HepG2 (cell line): Measurements from ENCODE around the gene USB1. TPM values are rescaled to one million over a fixed set of nuclear protein-coding genes. Genes with fewer than 3 reads are reported as not detected.
A peak's percentile ranks its signal among the peaks of the same experiment; 100 is the strongest.

Experiments used
- ATAC-seq: fragments of 200-7000 bp; cut with Tn5 transposase; 3 replicates; pipeline ENCODE4 v1.9.1; 2020; ENCODE audit warnings: mild to moderate bottlenecking, moderate library complexity
- BruUV-seq: library from RNA; stranded (reverse); fragments of 400-500 nt; replicated peaks from 2 replicates; lab custom pipeline; 2021; lab: Mats Ljungman, UMichigan
- CTCF ChIA-PET: fragments of 300-600 bp; formaldehyde crosslinking; extraction: SDS; loops from one replicate; lab custom pipeline; 2021; ENCODE audit warnings: low total read pairs, inconsistent platforms, low intra/inter-chr PET ratio; lab: Yijun Ruan, JAX
- POLR2A ChIA-PET: fragments of 350-600 bp; sonication (Branson Sonifier 250); formaldehyde crosslinking; loops from one replicate; lab custom pipeline; 2020; ENCODE audit warnings: antibody characterized with exemption, inconsistent platforms; lab: Yijun Ruan, JAX
- DNase-seq: peaks from one replicate; pipeline ENCODE4 v3.0.0-alpha.2; 2015; ENCODE audit warnings: low spot score
- FAIRE-seq: peaks from 3 replicates; lab custom pipeline; 2011; peaks lifted over from hg19 to GRCh38; lab: Jason Lieb, UNC
- H2AFZ ChIP-seq: one replicate; pipeline ENCODE4 v1.6.1; 2011; ENCODE audit warnings: low read length, inconsistent platforms
- H3K27ac ChIP-seq: fragments of 300-600 bp; 3 replicates; pipeline ENCODE4 v1.8.0; 2011; ENCODE audit warnings: mixed run types, mild to moderate bottlenecking, mixed read lengths, low read length, inconsistent platforms; ENCODE audit not compliant: insufficient read depth; ENCODE audit errors: extremely low read length
- H3K27me3 ChIP-seq, 2 experiments: fragments of 200-600 bp in 1 of 2; 2 replicates in 1 of 2; 3 replicates in 1 of 2; pipeline versions ENCODE4 v1.6.0 to v1.8.0; 2011; ENCODE audit warnings: low read length in 2 of 2, mild to moderate bottlenecking in 2 of 2, moderate library complexity in 2 of 2, inconsistent platforms in 1 of 2; ENCODE audit not compliant: insufficient read depth in 2 of 2, control insufficient read depth in 1 of 2
- H3K36me3 ChIP-seq, 2 experiments: fragments of 200-600 bp in 1 of 2; replicated peaks in 1 of 2; 2 replicates in 1 of 2; 3 replicates in 1 of 2; pipeline versions ENCODE4 v1.5.1 to v1.8.0; 2011; ENCODE audit warnings: low read length in 2 of 2, inconsistent platforms in 1 of 2; ENCODE audit not compliant: insufficient read depth in 2 of 2, control insufficient read depth in 1 of 2
- H3K4me1 ChIP-seq: 2 replicates; pipeline ENCODE4 v1.5.1; 2012; ENCODE audit warnings: low read length, inconsistent platforms; ENCODE audit not compliant: insufficient read depth
- H3K4me2 ChIP-seq: 2 replicates; pipeline ENCODE4 v1.6.0; 2011; ENCODE audit warnings: low read depth, low read length, inconsistent platforms
- H3K4me3 ChIP-seq, 3 experiments: fragments of 200-600 bp in 1 of 3; sonication (generic), shearing (Covaris generic) in 1 of 3; replicated peaks in 1 of 3; 2 replicates each; pipeline ENCODE4 v1.5.1; 2011 to 2016; ENCODE audit warnings: low read length in 3 of 3, inconsistent platforms in 2 of 3, low read depth in 2 of 3, mild to moderate bottlenecking in 2 of 3, control low read depth in 1 of 3, mixed read lengths in 1 of 3; ENCODE audit not compliant: insufficient read depth in 1 of 3
- H3K79me2 ChIP-seq: one replicate; pipeline ENCODE4 v1.6.1; 2011; ENCODE audit warnings: low read length, inconsistent platforms; ENCODE audit not compliant: insufficient read depth
- H3K9ac ChIP-seq: 2 replicates; pipeline ENCODE4 v1.6.0; 2011; ENCODE audit warnings: mild to moderate bottlenecking, low read depth, low read length, inconsistent platforms; ENCODE audit not compliant: insufficient read depth
- H3K9me3 ChIP-seq: 2 replicates; pipeline ENCODE4 v1.5.1; 2012; ENCODE audit warnings: mild to moderate bottlenecking, low read length
- H4K20me1 ChIP-seq: 2 replicates; pipeline ENCODE4 v1.6.0; 2011; ENCODE audit warnings: inconsistent platforms, mild to moderate bottlenecking, low read length, moderate library complexity; ENCODE audit not compliant: insufficient read depth
- RBAK ChIP-seq: sonication (generic); formaldehyde crosslinking; IDR thresholded peaks from 2 replicates; pipeline ENCODE4 v1.5.1; 2020; ENCODE audit warnings: mild to moderate bottlenecking, missing genetic modification reagents
- THAP9 ChIP-seq: sonication (generic); formaldehyde crosslinking; IDR thresholded peaks from 2 replicates; pipeline ENCODE4; 2020; ENCODE audit warnings: missing genetic modification reagents, mild to moderate bottlenecking, borderline replicate concordance
- WGBS: methylation state at CpG from one replicate; pipeline ENCODE4 v1.1.6; 2017; ENCODE audit warnings: low lambda C conversion rate; 5-methylcytosine and 5-hydroxymethylcytosine counted together
- in situ Hi-C: cut with HindIII; loops from 2 replicates; pipeline ENCODE4 v1.10.0; 2017; ENCODE audit warnings: low pct_unique_long_range_greater_than_20kb; ENCODE audit not compliant: extremely low pct_ligation_motif_present
- intact Hi-C: fragments of 100-400 bp; cut with micrococcal nuclease; formaldehyde crosslinking; loops from one replicate; pipeline ENCODE4 v1.10.0; 2022; ENCODE audit not compliant: unreplicated experiment
- polyA plus RNA-seq, 8 experiments: library from polyadenylated mRNA; depleted of rRNA in 3 of 8; stranded (reverse) in 7 of 8; unstranded in 1 of 8; fragments of >200 nt; fragmentation: Illumina TruSeq in 4 of 8; extraction: Trizol in 4 of 8; gene quantifications; 2 replicates each; pipeline versions ENCODE4 v1.2.1 to v1.2.3, GENCODE V29; 2011 to 2016; ENCODE audit warnings: low read depth in 4 of 8, missing spikeins in 1 of 8, mixed read lengths in 1 of 8; ENCODE audit not compliant: insufficient read depth in 1 of 8
- total RNA-seq, 5 experiments: library from RNA; depleted of rRNA; stranded (reverse); fragments of >200 nt; fragmentation: Illumina TruSeq; extraction: Trizol; gene quantifications; 2 replicates each; pipeline ENCODE4 v1.2.3, GENCODE V29; 2016; ENCODE audit warnings: low read depth in 1 of 5

USB1 gene
- total and polyA plus RNA-seq, 2 of the 13 experiments (the other 11 are each of a cell fraction or from before 2014, with no cell fraction given) = 16.7 to 65.4 TPM

DNA sequence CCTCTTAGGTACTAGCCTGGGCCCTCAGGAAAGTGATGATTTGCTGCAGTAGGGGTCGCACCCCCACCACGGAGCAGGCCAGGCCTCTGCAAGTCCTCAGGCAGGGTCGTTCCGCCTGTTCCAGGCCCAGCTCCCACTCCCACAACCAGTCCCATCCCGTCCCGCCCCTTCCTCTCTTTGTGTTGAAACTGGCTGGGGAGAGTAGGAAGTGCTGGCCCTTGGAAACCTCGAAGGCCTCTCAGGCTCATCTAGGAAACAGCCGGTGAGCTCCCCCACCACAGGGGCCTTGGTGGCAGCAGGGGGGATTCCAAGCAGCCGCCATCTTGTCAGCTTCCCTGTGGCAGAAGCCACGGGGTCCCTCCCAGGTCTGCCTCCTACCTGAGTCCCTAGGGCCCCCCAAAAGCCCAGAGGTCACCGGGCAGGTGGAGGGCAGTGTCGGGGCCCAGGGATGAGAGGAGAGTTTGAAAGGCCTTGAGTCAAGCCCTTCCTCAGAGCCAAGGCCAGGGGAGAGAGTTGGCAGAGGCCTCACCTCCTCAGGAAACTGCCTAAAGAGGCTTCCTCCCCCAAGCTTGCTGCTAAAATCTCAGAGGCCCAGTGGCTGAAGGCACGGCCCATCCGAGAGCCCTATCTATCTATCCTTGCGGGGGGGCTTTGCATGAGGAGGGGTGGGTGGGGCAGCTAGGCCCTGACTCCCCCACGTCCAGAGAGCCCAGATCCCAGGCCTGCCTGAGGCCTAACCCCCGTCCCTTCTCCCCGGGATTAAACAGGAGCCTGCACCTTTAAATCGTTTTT is 46.5 kb downstream of the USB1 start:
- BruUV-seq = no TSS peak
- WGBS = 51% methylated on average over 18 of the region's 19 CpGs
- Histone ChIP-seq H3K27ac (no peak overlapping the region), H3K79me2 (no peaks in the 10 kb centered on the region), H3K9me3 (no peaks in the 10 kb centered on the region), H3K9ac (no peak overlapping the region), H3K36me3 (peaks cover 15 to 17% of the 10 kb centered on the region in 2 experiments), H4K20me1 (no peaks in the 10 kb centered on the region), H3K4me1 (peaks cover 16% of the 10 kb centered on the region), H2AFZ (no peak overlapping the region), H3K27me3 (peaks cover 3 to 13% of the 10 kb centered on the region in 2 experiments; a peak in 2 of 5 replicates), H3K4me3 (no peak overlapping the region), H3K4me2 (no peak overlapping the region)
- in situ Hi-C loops (no loop called here), intact Hi-C loops (no loop called here)
- TF ChIP-seq RBAK (CRISPR knock-in tag) (no peak), THAP9 (CRISPR knock-in tag) (0 out of 2 replicates have a peak, but pooled peaks have one; percentile 15)
- no peak for FAIRE-seq
- POLR2A ChIA-PET = interaction anchor here (2.3 kb wide), 1 partner anchor 23 kb away, joined by 7 read pairs; no protein-coding TSS in a partner anchor
- no peak; the same call in 1 of the 3 replicates for ATAC-seq
- DNase-seq = no peak
- CTCF ChIA-PET = no interaction called here
